ENCODE results near the gene NPHP4. TPM values are rescaled to one million over a fixed set of nuclear protein-coding genes. Genes with fewer than 3 reads are reported as not detected.

The NPHP4 gene
- total and polyA plus RNA-seq, 9 of the 15 experiments (the other 6 are each of a cell fraction or from before 2014, with no cell fraction given): 0.52 to 26.2 (median 6.7) TPM

DNA sequence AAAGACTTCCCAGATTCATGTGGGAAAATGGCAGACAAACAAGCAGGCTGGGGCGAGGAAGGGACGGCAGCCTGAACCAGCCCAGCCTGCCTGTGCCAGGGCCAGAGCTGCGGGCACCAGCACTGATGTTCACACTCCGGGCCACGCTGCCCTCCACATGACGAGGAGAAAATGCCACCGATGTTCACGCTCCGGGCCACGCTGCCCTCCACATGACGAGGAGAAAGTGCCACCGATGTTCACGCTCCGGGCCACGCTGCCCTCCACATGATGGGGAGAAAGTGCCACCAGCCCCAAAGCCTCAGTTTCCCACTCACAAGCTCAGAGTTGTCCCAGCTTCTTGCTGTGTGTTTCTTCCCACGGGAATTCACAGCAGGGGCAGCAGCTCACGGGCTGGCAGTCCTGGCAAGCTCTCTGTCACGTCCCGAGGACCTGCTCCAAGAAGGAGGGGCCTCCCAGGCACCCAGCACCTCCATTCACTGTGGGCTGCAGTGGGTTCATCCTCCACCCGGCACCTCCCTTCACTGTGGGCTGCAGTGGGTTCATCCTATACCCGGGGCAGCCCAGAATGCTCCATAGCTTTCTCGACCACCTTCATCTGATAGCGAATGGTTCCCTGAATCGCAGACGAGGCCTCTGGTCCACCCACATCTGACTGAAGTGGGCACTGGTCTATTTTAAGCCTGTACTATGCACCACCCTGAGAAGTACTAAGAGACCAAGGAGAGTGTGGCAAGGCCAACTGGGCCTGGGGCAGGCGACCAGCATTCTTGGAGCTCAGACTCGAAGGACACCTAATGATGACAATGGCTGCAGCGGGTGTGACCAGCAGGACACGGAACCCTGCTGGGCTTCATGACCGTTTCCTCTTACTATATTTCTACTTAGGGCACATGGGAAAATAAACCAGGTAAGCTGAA is 108.8 kb downstream of the NPHP4 start (continued):
- no peak for TF ChIP-seq CBX3 (IDR thresholded peaks at IDR 0.05; ENCODE audit: borderline replicate concordance in 1 of 2, low read length in 2 of 2)
- TF ChIP-seq EZH2 (IDR thresholded peaks at IDR 0.05; ENCODE audit: borderline replicate concordance, low read depth, low read length): no peak

DNA sequence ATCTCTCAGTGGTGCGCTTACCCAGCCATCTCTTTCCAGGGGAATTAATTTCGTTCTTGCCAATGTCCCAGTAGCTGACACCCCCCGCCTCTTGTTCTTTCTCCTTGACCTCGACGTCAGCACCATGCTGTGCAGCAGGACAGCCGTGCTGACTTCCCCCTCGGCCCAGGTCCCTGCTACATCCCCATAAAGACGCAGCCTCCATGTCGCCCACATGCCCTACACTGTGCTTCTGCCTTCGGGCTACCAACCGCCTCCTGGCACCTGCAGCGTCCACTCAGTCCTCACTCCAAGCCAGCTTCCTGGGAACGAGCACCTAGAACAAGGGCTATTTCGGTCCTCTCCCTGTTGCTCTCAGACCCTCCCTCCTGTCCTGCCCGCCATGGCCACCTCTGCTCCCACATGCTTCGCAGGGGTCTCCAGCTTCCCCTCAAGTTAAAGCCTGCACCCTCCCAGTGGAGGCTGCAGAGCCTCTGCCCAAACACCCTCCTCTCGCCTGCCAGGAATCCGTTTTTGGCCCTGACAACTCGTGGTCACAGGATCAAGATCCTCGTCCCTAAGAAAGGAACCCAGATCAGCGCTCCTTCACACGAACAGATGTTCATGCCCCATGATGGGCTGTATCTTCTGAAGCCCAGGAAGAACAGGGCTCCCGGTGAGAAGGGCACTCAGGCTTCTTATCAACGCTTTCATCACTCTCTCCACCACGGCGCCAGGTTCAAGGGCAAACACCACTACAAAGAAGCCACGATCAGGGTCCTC is 109.7 kb downstream of the NPHP4 start:
- peaks cover 19 to 43% of the 10 kb centered on the region in 2 experiments for H3K4me1 ChIP-seq (replicated peaks in 1 of 2; ENCODE audit: control insufficient read depth in 2 of 2, insufficient read depth in 2 of 2, low read length in 2 of 2)
- TF ChIP-seq KDM2B (CRISPR knock-in tag; IDR thresholded peaks at IDR 0.05) (no peak), ARHGAP35 (IDR thresholded peaks at IDR 0.05; ENCODE audit: partially characterized antibody) (no peak), ZNF224 (CRISPR knock-in tag; IDR thresholded peaks at IDR 0.05) (no peak), TFAM (CRISPR knock-in tag; conservative IDR thresholded peaks at IDR 0.05) (no peak), RNF2 (IDR thresholded peaks at IDR 0.05) (no peak)
- TF ChIP-seq, protein P1, sequence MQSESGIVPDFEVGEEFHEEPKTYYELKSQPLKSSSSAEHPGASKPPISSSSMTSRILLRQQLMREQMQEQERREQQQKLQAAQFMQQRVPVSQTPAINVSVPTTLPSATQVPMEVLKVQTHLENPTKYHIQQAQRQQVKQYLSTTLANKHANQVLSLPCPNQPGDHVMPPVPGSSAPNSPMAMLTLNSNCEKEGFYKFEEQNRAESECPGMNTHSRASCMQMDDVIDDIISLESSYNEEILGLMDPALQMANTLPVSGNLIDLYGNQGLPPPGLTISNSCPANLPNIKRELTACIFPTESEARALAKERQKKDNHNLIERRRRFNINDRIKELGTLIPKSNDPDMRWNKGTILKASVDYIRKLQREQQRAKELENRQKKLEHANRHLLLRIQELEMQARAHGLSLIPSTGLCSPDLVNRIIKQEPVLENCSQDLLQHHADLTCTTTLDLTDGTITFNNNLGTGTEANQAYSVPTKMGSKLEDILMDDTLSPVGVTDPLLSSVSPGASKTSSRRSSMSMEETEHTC (IDR thresholded peaks at IDR 0.05): no peak
- H4K20me1 ChIP-seq (replicated peaks; ENCODE audit: control insufficient read depth, insufficient read depth, low read length): peaks cover 46% of the 10 kb centered on the region
- DNase-seq (ENCODE audit: extremely low read depth in 1 of 4, low spot score in 3 of 4) (no peak), FAIRE-seq (no peak), ATAC-seq (no peak)
- H3K9ac ChIP-seq (ENCODE audit: insufficient read depth in 1 of 2, low read depth in 2 of 2, low read length in 2 of 2): no peak overlapping the region
- POLR2A ChIA-PET: interaction anchor here (0.6 to 1.1 kb wide), 2 partner anchors 37 to 110 kb away, joined by 3 read pairs; no protein-coding TSS in a partner anchor
- 92% methylated on average over 27 of the region's 27 CpGs for WGBS (ENCODE audit: insufficient coverage, low coverage, missing lambda C conversion rate)
- no peak overlapping the region for H3K27ac ChIP-seq (ENCODE audit: extremely low read depth, low read depth, low read length)
- H3K36me3 ChIP-seq (ENCODE audit: control insufficient read depth, insufficient read depth, low read length): peaks cover 31% of the 10 kb centered on the region; the same call in 2 of the 3 replicates
- H3K79me2 ChIP-seq (ENCODE audit: control insufficient read depth, insufficient read depth, low read length): no peaks in the 10 kb centered on the region
- peaks cover 19% of the 10 kb centered on the region for H3K9me1 ChIP-seq (ENCODE audit: control insufficient read depth, insufficient read depth, low read length)
- H3K27me3 ChIP-seq (ENCODE audit: control insufficient read depth in 2 of 2, insufficient read depth in 2 of 2, low read length in 2 of 2): no peaks in the 10 kb centered on the region
- BruUV-seq (replicated peaks): no TSS peak
- no peak overlapping the region for H3K4me3 ChIP-seq
- H2AFZ ChIP-seq (ENCODE audit: low read depth, low read length): no peak overlapping the region
- CTCF ChIA-PET (ENCODE audit: low intra/inter-chr PET ratio): no interaction called here
- H3K4me2 ChIP-seq (ENCODE audit: insufficient read depth, low read length): no peak overlapping the region
- intact Hi-C loops (cut with micrococcal nuclease) (no loop called here), in situ Hi-C loops (cut with MboI) (no loop called here)
- no peaks in the 10 kb centered on the region for H3K9me3 ChIP-seq (replicated peaks; ENCODE audit: control insufficient read depth, insufficient read depth, low read depth, low read length)
